MCF 10A (cell line): Measurements from ENCODE around the gene PRKN. TPM values are rescaled to one million over a fixed set of nuclear protein-coding genes. Genes with fewer than 3 reads are reported as not detected.

Experiments
- Bru-seq: library from RNA; stranded (reverse); fragments of 400-500 nt; gene quantifications from one replicate; lab custom pipeline; 2021; lab: Mats Ljungman, UMichigan
- BruChase-seq, 2 experiments: library from RNA; stranded (reverse); fragments of 400-500 nt; gene quantifications; one replicate each; lab custom pipeline; 2021; lab: Mats Ljungman, UMichigan
- BruUV-seq: library from RNA; stranded (reverse); fragments of 400-500 nt; replicated peaks from 2 replicates; lab custom pipeline; 2021; lab: Mats Ljungman, UMichigan
- CTCF ChIA-PET: fragments of 300-600 bp; sonication (Branson Sonifier 250); formaldehyde crosslinking; extraction: SDS; loops from one replicate; lab custom pipeline; 2021; ENCODE audit warnings: antibody characterized with exemption, inconsistent platforms; lab: Yijun Ruan, JAX
- POLR2A ChIA-PET: fragments of 300-600, 350-650 bp; sonication (Branson Sonifier 250); formaldehyde crosslinking; extraction: SDS; loops from one replicate; lab custom pipeline; 2020; ENCODE audit warnings: antibody characterized with exemption, inconsistent platforms; lab: Yijun Ruan, JAX
- DNase-seq: peaks from one replicate; pipeline ENCODE4 v3.0.0-alpha.2; 2018; ENCODE audit not compliant: unreplicated experiment
- H3K27ac Mint-ChIP-seq: one replicate; pipeline ENCODE4 v1.8.0; 2022; ENCODE audit warnings: mild to moderate bottlenecking, low read depth, mixed read lengths; ENCODE audit not compliant: unreplicated experiment
- H3K27me3 Mint-ChIP-seq: one replicate; pipeline ENCODE4 v1.8.0; 2022; ENCODE audit warnings: mixed read lengths; ENCODE audit not compliant: insufficient read depth, unreplicated experiment
- H3K36me3 Mint-ChIP-seq: one replicate; pipeline ENCODE4 v1.8.0; 2022; ENCODE audit warnings: mild to moderate bottlenecking, moderate library complexity, mixed read lengths; ENCODE audit not compliant: insufficient read depth, unreplicated experiment
- H3K4me1 Mint-ChIP-seq: one replicate; pipeline ENCODE4 v1.8.0; 2022; ENCODE audit warnings: mixed read lengths; ENCODE audit not compliant: insufficient read depth, unreplicated experiment
- H3K4me3 Mint-ChIP-seq: one replicate; pipeline ENCODE4 v1.8.0; 2022; ENCODE audit warnings: mild to moderate bottlenecking, moderate library complexity, mixed read lengths; ENCODE audit not compliant: unreplicated experiment
- H3K9me3 Mint-ChIP-seq: one replicate; pipeline ENCODE4 v1.8.0; 2022; ENCODE audit warnings: mixed read lengths; ENCODE audit not compliant: unreplicated experiment
- CTCF ChIP-seq: fragments of 200-600 bp; IDR thresholded peaks from one replicate; pipeline ENCODE4 v1.8.0; 2022; ENCODE audit warnings: antibody characterized with exemption, mild to moderate bottlenecking; ENCODE audit not compliant: unreplicated experiment
- intact Hi-C: fragments of 100-400 bp; cut with micrococcal nuclease; formaldehyde crosslinking; loops from 2 replicates; pipeline ENCODE4 v1.14.1; 2022
- long read RNA-seq: library from polyadenylated mRNA; stranded (forward); transcript quantifications from one replicate; pipeline ENCODE4 v2.0.0, GENCODE V29; 2022
- total RNA-seq: library from RNA; stranded (reverse); gene quantifications from 2 replicates; pipeline ENCODE4 v1.2.3, GENCODE V29; 2022

PRKN gene
- total RNA-seq (2.5 and 6.0 TPM in 2 replicates), Bru-seq, nascent RNA (percentile 44 among the genes with signal in this experiment), BruChase-seq, experiment 1, labeled RNA remaining after a 6-hour chase (percentile 42 among the genes with signal in this experiment), BruChase-seq, experiment 2, labeled RNA remaining after a 2-hour chase (percentile 47 among the genes with signal in this experiment)
- long read RNA-seq, partial matches to known transcripts = 0 of 1 reads
- long read RNA-seq, other reads (novel, unspliced or antisense) = 1 of 1 reads

- Mint-ChIP-seq H3K36me3 (peaks cover 12% of the 10 kb centered on the region), H3K27ac (peak within 1 kb of the TSS; percentile 97), H3K27me3 (no peaks in the 10 kb centered on the region), H3K9me3 (no peaks in the 10 kb centered on the region), H3K4me3 (peak within 1 kb of the TSS; percentile 86), H3K4me1 (peaks cover 8% of the 10 kb centered on the region)
- TF ChIP-seq CTCF = no peak
- intact Hi-C loops = loop anchor here (5.0 kb wide), 1 partner anchor 170 kb away; no protein-coding TSS in a partner anchor
- no TSS peak for BruUV-seq
- ChIA-PET POLR2A (interaction anchor here (0.6 to 1.9 kb wide), 5 partner anchors 33 to 1265 kb away, joined by 3 to 4 read pairs (median 3); no protein-coding TSS in a partner anchor), CTCF (interaction anchor here (0.7 to 1.6 kb wide), 2 partner anchors 9 to 355 kb away, joined by 3 read pairs; no protein-coding TSS in a partner anchor)
- DNase-seq = peak; percentile 98
Measured at GRCh38 chr6:162727322-162728182, at the start of gene PRKN, which contains the start of gene PACRG. Gene PRKN, minus strand, starts transcription at chr6:162727766. Gene PACRG, plus strand, starts transcription at chr6:162727974.

GRCh38 chr6:162777091-162777490 is 49.5 kb upstream of the PRKN start:
- no TSS peak for BruUV-seq
- ChIA-PET POLR2A (no interaction called here), CTCF (no interaction called here)
- no peak overlapping the region for H3K4me3 Mint-ChIP-seq
- no peak overlapping the region for H3K27ac Mint-ChIP-seq
- no peak for TF ChIP-seq CTCF
- H3K36me3 Mint-ChIP-seq = no peaks in the 10 kb centered on the region
- peaks cover 8% of the 10 kb centered on the region for H3K9me3 Mint-ChIP-seq
- H3K4me1 Mint-ChIP-seq = no peaks in the 10 kb centered on the region
- H3K27me3 Mint-ChIP-seq = no peaks in the 10 kb centered on the region
- intact Hi-C loops = no loop called here
- no peak for DNase-seq

GRCh38 chr6:162773996-162774395 is 46.4 kb upstream of the PRKN start:
- POLR2A ChIA-PET = no interaction called here
- Mint-ChIP-seq H3K27ac (no peak overlapping the region), H3K4me3 (no peak overlapping the region), H3K36me3 (no peaks in the 10 kb centered on the region), H3K27me3 (no peaks in the 10 kb centered on the region), H3K4me1 (no peaks in the 10 kb centered on the region), H3K9me3 (no peaks in the 10 kb centered on the region)
- no peak for DNase-seq
- no TSS peak for BruUV-seq
- TF ChIP-seq CTCF = no peak
- CTCF ChIA-PET = no interaction called here
- intact Hi-C loops = no loop called here

- ChIA-PET POLR2A (no interaction called here), CTCF (no interaction called here)
- H3K9me3 Mint-ChIP-seq = no peaks in the 10 kb centered on the region
- DNase-seq = no peak
- H3K27me3 Mint-ChIP-seq = no peaks in the 10 kb centered on the region
- H3K4me3 Mint-ChIP-seq = no peak overlapping the region
- no peaks in the 10 kb centered on the region for H3K4me1 Mint-ChIP-seq
- no peak for TF ChIP-seq CTCF
- no peak overlapping the region for H3K27ac Mint-ChIP-seq
- no peaks in the 10 kb centered on the region for H3K36me3 Mint-ChIP-seq
- BruUV-seq = no TSS peak
- intact Hi-C loops = no loop called here
Measured at GRCh38 chr6:162772466-162772865, 44.9 kb upstream of the PRKN start.
